K562 (cell line): ENCODE results near the gene MYO5C. TPM values are rescaled to one million over a fixed set of nuclear protein-coding genes. Genes with fewer than 3 reads are reported as not detected.

Source experiments
- FOXM1 ChIP-seq, 2 experiments: fragments of 450-650 bp in 1 of 2; sonication (generic) in 1 of 2; formaldehyde crosslinking in 1 of 2; IDR thresholded peaks; 2 replicates each; pipeline versions ENCODE4 v1.6.1 to v1.9.0; 2017 to 2022; ENCODE audit warnings: low read depth in 2 of 2, mild to moderate bottlenecking in 2 of 2, missing genetic modification reagents in 1 of 2, moderate library complexity in 1 of 2
- SIX5 ChIP-seq, 2 experiments: IDR thresholded peaks; 2 replicates each; pipeline ENCODE4 v1.6.1; 2011; ENCODE audit warnings: low read length in 2 of 2, borderline replicate concordance in 1 of 2, low read depth in 1 of 2, mild to moderate bottlenecking in 1 of 2, moderate library complexity in 1 of 2; ENCODE audit not compliant: insufficient read depth in 1 of 2
- ZNF263 ChIP-seq: sonication (generic); formaldehyde crosslinking; IDR thresholded peaks from 2 replicates; pipeline ENCODE4 v1.8.0; 2022; ENCODE audit warnings: mild to moderate bottlenecking, missing genetic modification reagents, borderline replicate concordance
- polyA plus RNA-seq, 8 experiments: library from polyadenylated mRNA; depleted of rRNA in 4 of 8; stranded (reverse) in 5 of 8; unstranded in 3 of 8; fragments of >200 nt; fragmentation: Nextera tagmentation in 2 of 8; fragmentation: Illumina TruSeq in 1 of 8; extraction: Ambion mirVana in 2 of 8; extraction: Trizol in 1 of 8; gene quantifications; 2 replicates each; pipeline versions ENCODE4 v1.2.1 to v1.2.3, GENCODE V29; 2011 to 2014; ENCODE audit warnings: inconsistent platforms in 1 of 8, missing spikeins in 1 of 8
- total RNA-seq, 7 experiments: library from RNA; depleted of rRNA in 6 of 7; stranded (reverse); fragments of >200 nt in 6 of 7; fragmentation: Illumina TruSeq in 2 of 7; extraction: Trizol in 2 of 7; gene quantifications; 2 replicates each; pipeline versions ENCODE4 v1.2.1 to v1.2.3, GENCODE V29; 2011 to 2021; ENCODE audit warnings: low replicate concordance in 1 of 7
- TF ChIP-seq, protein P1 (sequence below), 2 experiments: fragments of 450-650 bp in 1 of 2; sonication (generic) in 1 of 2; formaldehyde crosslinking in 1 of 2; IDR thresholded peaks; 2 replicates each; pipeline versions ENCODE4 v1.7.1 to v1.9.0; 2016 to 2022; ENCODE audit warnings: inconsistent platforms in 1 of 2, mild to moderate bottlenecking in 1 of 2, missing genetic modification reagents in 1 of 2
- TF ChIP-seq, protein P2 (sequence below): sonication (generic); formaldehyde crosslinking; IDR thresholded peaks from 2 replicates; pipeline ENCODE4 v1.8.1; 2023; ENCODE audit warnings: missing genetic modification reagents, mild to moderate bottlenecking, borderline replicate concordance
- TF ChIP-seq, protein P3 (sequence below): fragments of 250-450 bp; sonication (Bioruptor Pico); IDR thresholded peaks from 2 replicates; pipeline ENCODE4 v1.4.0; 2020; ENCODE audit warnings: mild to moderate bottlenecking, moderate library complexity, borderline replicate concordance

The MYO5C gene
- total and polyA plus RNA-seq, 9 of the 15 experiments (the other 6 are each of a cell fraction or from before 2014, with no cell fraction given): 0.01 to 0.24 TPM; not detected in 7

DNA sequence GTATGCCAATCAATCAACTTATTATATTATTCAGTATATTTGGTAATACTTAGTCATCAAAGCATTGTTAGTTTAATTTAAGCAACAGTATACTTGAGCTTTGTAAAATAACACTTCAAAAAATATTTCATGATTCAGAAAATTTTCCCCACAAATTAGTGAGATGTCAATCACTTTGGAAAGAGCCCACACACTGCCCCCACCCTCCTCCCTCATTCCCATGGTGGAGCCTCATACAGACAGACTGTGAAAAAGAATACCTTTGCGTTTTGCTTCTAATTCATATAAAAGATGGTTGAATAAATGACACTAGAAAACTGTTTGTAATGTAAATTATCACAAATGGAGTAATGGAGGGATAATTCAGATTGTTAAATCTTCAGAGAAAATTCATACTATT, 43.3 kb upstream of the MYO5C start (continued):
- TF ChIP-seq, protein P1, sequence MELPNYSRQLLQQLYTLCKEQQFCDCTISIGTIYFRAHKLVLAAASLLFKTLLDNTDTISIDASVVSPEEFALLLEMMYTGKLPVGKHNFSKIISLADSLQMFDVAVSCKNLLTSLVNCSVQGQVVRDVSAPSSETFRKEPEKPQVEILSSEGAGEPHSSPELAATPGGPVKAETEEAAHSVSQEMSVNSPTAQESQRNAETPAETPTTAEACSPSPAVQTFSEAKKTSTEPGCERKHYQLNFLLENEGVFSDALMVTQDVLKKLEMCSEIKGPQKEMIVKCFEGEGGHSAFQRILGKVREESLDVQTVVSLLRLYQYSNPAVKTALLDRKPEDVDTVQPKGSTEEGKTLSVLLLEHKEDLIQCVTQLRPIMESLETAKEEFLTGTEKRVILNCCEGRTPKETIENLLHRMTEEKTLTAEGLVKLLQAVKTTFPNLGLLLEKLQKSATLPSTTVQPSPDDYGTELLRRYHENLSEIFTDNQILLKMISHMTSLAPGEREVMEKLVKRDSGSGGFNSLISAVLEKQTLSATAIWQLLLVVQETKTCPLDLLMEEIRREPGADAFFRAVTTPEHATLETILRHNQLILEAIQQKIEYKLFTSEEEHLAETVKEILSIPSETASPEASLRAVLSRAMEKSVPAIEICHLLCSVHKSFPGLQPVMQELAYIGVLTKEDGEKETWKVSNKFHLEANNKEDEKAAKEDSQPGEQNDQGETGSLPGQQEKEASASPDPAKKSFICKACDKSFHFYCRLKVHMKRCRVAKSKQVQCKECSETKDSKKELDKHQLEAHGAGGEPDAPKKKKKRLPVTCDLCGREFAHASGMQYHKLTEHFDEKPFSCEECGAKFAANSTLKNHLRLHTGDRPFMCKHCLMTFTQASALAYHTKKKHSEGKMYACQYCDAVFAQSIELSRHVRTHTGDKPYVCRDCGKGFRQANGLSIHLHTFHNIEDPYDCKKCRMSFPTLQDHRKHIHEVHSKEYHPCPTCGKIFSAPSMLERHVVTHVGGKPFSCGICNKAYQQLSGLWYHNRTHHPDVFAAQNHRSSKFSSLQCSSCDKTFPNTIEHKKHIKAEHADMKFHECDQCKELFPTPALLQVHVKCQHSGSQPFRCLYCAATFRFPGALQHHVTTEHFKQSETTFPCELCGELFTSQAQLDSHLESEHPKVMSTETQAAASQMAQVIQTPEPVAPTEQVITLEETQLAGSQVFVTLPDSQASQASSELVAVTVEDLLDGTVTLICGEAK (IDR thresholded peaks at IDR 0.05): no peak
- TF ChIP-seq, protein P1 (CRISPR knock-in tag; IDR thresholded peaks at IDR 0.05): no peak
- TF ChIP-seq, protein P2, sequence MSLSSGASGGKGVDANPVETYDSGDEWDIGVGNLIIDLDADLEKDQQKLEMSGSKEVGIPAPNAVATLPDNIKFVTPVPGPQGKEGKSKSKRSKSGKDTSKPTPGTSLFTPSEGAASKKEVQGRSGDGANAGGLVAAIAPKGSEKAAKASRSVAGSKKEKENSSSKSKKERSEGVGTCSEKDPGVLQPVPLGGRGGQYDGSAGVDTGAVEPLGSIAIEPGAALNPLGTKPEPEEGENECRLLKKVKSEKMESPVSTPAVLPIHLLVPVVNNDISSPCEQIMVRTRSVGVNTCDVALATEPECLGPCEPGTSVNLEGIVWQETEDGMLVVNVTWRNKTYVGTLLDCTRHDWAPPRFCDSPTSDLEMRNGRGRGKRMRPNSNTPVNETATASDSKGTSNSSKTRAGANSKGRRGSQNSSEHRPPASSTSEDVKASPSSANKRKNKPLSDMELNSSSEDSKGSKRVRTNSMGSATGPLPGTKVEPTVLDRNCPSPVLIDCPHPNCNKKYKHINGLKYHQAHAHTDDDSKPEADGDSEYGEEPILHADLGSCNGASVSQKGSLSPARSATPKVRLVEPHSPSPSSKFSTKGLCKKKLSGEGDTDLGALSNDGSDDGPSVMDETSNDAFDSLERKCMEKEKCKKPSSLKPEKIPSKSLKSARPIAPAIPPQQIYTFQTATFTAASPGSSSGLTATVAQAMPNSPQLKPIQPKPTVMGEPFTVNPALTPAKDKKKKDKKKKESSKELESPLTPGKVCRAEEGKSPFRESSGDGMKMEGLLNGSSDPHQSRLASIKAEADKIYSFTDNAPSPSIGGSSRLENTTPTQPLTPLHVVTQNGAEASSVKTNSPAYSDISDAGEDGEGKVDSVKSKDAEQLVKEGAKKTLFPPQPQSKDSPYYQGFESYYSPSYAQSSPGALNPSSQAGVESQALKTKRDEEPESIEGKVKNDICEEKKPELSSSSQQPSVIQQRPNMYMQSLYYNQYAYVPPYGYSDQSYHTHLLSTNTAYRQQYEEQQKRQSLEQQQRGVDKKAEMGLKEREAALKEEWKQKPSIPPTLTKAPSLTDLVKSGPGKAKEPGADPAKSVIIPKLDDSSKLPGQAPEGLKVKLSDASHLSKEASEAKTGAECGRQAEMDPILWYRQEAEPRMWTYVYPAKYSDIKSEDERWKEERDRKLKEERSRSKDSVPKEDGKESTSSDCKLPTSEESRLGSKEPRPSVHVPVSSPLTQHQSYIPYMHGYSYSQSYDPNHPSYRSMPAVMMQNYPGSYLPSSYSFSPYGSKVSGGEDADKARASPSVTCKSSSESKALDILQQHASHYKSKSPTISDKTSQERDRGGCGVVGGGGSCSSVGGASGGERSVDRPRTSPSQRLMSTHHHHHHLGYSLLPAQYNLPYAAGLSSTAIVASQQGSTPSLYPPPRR (CRISPR knock-in tag): no peak
- TF ChIP-seq FOXM1 (IDR thresholded peaks at IDR 0.05; ENCODE audit: low read depth): no peak
- no peak for TF ChIP-seq FOXM1 (CRISPR knock-in tag; IDR thresholded peaks at IDR 0.05; ENCODE audit: low read depth)
- no peak for TF ChIP-seq ZNF263
- TF ChIP-seq SIX5 (IDR thresholded peaks at IDR 0.05; ENCODE audit: borderline replicate concordance in 1 of 2, insufficient read depth in 1 of 2, low read depth in 1 of 2, low read length in 2 of 2): no peak
- TF ChIP-seq, protein P3, sequence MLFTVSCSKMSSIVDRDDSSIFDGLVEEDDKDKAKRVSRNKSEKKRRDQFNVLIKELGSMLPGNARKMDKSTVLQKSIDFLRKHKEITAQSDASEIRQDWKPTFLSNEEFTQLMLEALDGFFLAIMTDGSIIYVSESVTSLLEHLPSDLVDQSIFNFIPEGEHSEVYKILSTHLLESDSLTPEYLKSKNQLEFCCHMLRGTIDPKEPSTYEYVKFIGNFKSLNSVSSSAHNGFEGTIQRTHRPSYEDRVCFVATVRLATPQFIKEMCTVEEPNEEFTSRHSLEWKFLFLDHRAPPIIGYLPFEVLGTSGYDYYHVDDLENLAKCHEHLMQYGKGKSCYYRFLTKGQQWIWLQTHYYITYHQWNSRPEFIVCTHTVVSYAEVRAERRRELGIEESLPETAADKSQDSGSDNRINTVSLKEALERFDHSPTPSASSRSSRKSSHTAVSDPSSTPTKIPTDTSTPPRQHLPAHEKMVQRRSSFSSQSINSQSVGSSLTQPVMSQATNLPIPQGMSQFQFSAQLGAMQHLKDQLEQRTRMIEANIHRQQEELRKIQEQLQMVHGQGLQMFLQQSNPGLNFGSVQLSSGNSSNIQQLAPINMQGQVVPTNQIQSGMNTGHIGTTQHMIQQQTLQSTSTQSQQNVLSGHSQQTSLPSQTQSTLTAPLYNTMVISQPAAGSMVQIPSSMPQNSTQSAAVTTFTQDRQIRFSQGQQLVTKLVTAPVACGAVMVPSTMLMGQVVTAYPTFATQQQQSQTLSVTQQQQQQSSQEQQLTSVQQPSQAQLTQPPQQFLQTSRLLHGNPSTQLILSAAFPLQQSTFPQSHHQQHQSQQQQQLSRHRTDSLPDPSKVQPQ: no peak
